Parathyroid adenoma (tissue), 2 donors: Measurements from ENCODE around the gene UBAC1.

Experiments used
- H2AFZ ChIP-seq: fragments of 300-600 bp; sonication (generic); one replicate; pipeline ENCODE4 v1.7.0; 2017; ENCODE audit warnings: antibody characterized with exemption, mild to moderate bottlenecking
- H3K27ac ChIP-seq: fragments of 300-600 bp; sonication (generic); one replicate; pipeline ENCODE4 v1.7.0; 2017
- H3K27me3 ChIP-seq: fragments of 300-600 bp; sonication (generic); one replicate; pipeline ENCODE4 v1.7.0; 2017; ENCODE audit warnings: low read length; ENCODE audit not compliant: control insufficient read depth, insufficient read depth
- H3K36me3 ChIP-seq: fragments of 300-600 bp; sonication (generic); one replicate; pipeline ENCODE4 v1.7.0; 2017; ENCODE audit warnings: low read length; ENCODE audit not compliant: control insufficient read depth, insufficient read depth
- H3K4me1 ChIP-seq: fragments of 300-600 bp; sonication (generic); one replicate; pipeline ENCODE4 v1.7.0; 2017; ENCODE audit warnings: control low read depth
- H3K4me2 ChIP-seq: fragments of 300-600 bp; sonication (generic); one replicate; pipeline ENCODE4 v1.7.0; 2017; ENCODE audit warnings: low read length
- H3K4me3 ChIP-seq: fragments of 300-600 bp; sonication (generic); one replicate; pipeline ENCODE4 v1.7.0; 2017; ENCODE audit warnings: low read depth, low read length
- H3K79me2 ChIP-seq: fragments of 300-600 bp; sonication (generic); one replicate; pipeline ENCODE4 v1.7.0; 2017; ENCODE audit warnings: control low read depth
- H3K9ac ChIP-seq: fragments of 300-600 bp; sonication (generic); one replicate; pipeline ENCODE4 v1.7.0; 2017; ENCODE audit warnings: mild to moderate bottlenecking
- H3K9me3 ChIP-seq: fragments of 300-600 bp; sonication (generic); one replicate; pipeline ENCODE4 v1.7.0; 2017; ENCODE audit warnings: low read length; ENCODE audit not compliant: control insufficient read depth
- CTCF ChIP-seq: fragments of 300-600 bp; sonication (generic); IDR thresholded peaks from one replicate; pipeline ENCODE4 v1.7.0; 2017; ENCODE audit warnings: antibody characterized with exemption, mild to moderate bottlenecking
- donor health status: primary hyperparathyroidism.

The UBAC1 gene

GRCh38 chr9:135961277-135961715, at the start of gene UBAC1:
Gene UBAC1, minus strand, starts transcription at chr9:135961373. Its CDS starts 211 bp downstream, at chr9:135961162.
- no peak for TF ChIP-seq CTCF
- Histone ChIP-seq H3K27me3 (no peaks in the 10 kb centered on the region), H3K27ac (peak within 1 kb of the TSS; percentile 57), H3K79me2 (peaks cover 5% of the 10 kb centered on the region), H3K9me3 (no peaks in the 10 kb centered on the region), H2AFZ (peak within 1 kb of the TSS; percentile 70), H3K4me2 (peak within 1 kb of the TSS; percentile 68), H3K4me3 (peak within 1 kb of the TSS; percentile 87), H3K4me1 (peaks cover 3% of the 10 kb centered on the region), H3K9ac (peak within 1 kb of the TSS; percentile 23), H3K36me3 (no peaks in the 10 kb centered on the region)

DNA sequence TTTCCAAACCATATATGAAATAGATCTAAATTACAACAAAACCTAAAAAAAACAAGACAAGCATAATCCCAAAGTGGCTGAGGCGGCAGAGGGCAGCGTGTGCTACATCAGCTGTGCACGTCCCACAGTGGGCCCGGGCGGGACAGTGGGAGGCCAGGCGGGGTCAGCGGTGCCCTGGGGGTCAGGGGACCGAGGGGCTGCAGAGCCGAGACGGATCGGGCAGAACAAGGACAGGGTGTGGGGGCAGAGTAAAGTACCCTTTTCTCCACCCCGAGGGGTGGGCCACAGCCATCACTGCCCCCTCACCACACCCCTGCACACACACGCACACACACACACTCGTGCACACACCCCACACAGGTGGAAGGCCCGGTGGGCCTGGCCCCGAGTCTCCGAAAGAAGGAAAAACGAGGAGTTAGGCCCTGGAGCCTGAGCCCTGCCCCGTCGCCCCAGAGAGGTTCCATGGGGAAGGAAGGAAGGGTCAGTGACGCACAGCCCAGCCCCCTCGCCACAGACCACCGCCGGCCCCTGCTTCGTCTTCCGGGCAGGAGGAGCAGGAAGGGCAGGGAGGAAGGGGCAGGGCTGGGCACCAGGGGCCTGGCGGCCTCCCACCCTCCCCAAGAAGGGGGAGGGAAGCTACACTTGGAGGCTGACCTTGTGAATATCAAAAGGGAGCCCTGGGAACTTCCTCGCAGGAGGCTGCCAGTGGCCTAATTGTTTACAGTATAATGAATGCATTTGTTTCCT, 49.6 kb upstream of the UBAC1 start:
- no peaks in the 10 kb centered on the region for H3K9me3 ChIP-seq
- no peak overlapping the region for H3K4me2 ChIP-seq
- TF ChIP-seq CTCF, result no peak
- no peak overlapping the region for H3K9ac ChIP-seq
- no peaks in the 10 kb centered on the region for H3K4me1 ChIP-seq
- H3K4me3 ChIP-seq, result no peak overlapping the region
- H3K27ac ChIP-seq, result peak overlapping the region; percentile 54
- H3K79me2 ChIP-seq, result no peaks in the 10 kb centered on the region
- no peaks in the 10 kb centered on the region for H3K27me3 ChIP-seq
- no peak overlapping the region for H2AFZ ChIP-seq
- H3K36me3 ChIP-seq, result no peaks in the 10 kb centered on the region

DNA sequence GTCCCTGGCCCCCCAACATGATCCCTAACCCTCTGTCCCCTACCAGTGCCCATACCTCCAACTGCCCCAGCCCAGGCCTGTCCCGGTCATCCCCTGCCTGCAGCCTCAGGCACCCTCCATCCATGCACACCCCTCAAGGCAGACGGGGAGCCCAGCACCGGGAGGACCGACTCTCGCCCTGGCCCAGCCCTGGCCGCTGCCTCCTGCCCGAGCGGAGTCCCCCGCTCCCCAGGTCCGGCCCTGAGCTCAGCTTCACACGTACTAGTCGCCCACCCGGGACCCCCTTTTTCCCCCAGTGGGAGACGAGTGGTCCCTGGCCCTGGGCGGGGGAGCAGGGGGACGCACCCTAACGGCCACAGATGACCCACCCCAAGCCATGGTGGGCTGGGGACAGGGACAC, 49.0 kb upstream of the UBAC1 start:
- H3K4me1 ChIP-seq, result no peaks in the 10 kb centered on the region

DNA sequence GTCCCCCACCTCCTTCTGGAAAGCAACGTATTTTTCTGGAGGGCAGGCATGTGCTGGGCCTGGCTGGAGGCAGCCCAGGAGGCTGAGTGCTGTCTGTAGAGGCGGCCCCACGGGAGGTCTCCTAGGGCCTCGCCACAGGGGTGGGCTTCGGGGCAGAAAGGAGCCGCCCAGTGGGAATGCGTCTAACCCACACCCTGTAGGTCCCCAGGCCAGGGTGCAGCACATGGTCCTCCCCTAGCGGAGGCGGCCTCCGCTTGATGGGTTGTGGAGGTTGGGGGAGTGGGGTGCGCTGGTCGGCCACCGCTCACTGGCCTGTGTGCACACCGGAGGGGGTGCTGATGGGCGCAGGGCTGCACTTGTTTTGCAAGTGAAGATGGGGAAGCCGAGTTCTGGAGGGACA, 48.3 kb upstream of the UBAC1 start:
- Histone ChIP-seq H3K27me3 (no peaks in the 10 kb centered on the region), H3K4me1 (no peaks in the 10 kb centered on the region), H3K27ac (no peak overlapping the region), H3K36me3 (no peaks in the 10 kb centered on the region), H3K4me3 (no peak overlapping the region), H3K9ac (no peak overlapping the region), H3K9me3 (no peaks in the 10 kb centered on the region), H3K79me2 (no peaks in the 10 kb centered on the region), H2AFZ (no peak overlapping the region), H3K4me2 (no peak overlapping the region)
- no peak for TF ChIP-seq CTCF

More for the DNA sequence above, 49.0 kb upstream of the UBAC1 start:
- no peak overlapping the region for H3K4me2 ChIP-seq
- TF ChIP-seq CTCF, result no peak
- no peak overlapping the region for H3K4me3 ChIP-seq
- no peaks in the 10 kb centered on the region for H3K36me3 ChIP-seq
- peak overlapping the region; percentile 54 for H3K27ac ChIP-seq
- no peaks in the 10 kb centered on the region for H3K9me3 ChIP-seq
- no peaks in the 10 kb centered on the region for H3K79me2 ChIP-seq
- H3K9ac ChIP-seq, result no peak overlapping the region
- no peak overlapping the region for H2AFZ ChIP-seq
- no peaks in the 10 kb centered on the region for H3K27me3 ChIP-seq

GRCh38 chr9:136008693-136008997, 47.5 kb upstream of the UBAC1 start:
- Histone ChIP-seq H3K27me3 (no peaks in the 10 kb centered on the region), H3K4me3 (no peak overlapping the region), H3K4me2 (no peak overlapping the region), H3K27ac (no peak overlapping the region), H3K9ac (no peak overlapping the region), H3K4me1 (no peaks in the 10 kb centered on the region), H3K36me3 (no peaks in the 10 kb centered on the region), H2AFZ (no peak overlapping the region), H3K79me2 (no peaks in the 10 kb centered on the region), H3K9me3 (no peaks in the 10 kb centered on the region)
- TF ChIP-seq CTCF, result no peak
